H1 (cell line): ENCODE results near the gene SLC35F3. TPM values are rescaled to one million over a fixed set of nuclear protein-coding genes. Genes with fewer than 3 reads are reported as not detected.

Experiments
- CTCF ChIA-PET: fragments of 300-600 bp; sonication (Branson Sonifier 250); formaldehyde crosslinking; loops from one replicate; lab custom pipeline; 2021; ENCODE audit not compliant: partially characterized antibody; lab: Charles Lee
- POLR2A ChIA-PET: fragments of 300-600 bp; sonication (Branson Sonifier 250); formaldehyde crosslinking; loops from one replicate; lab custom pipeline; 2021; ENCODE audit warnings: inconsistent platforms; ENCODE audit not compliant: partially characterized antibody; lab: Charles Lee
- DNase-seq, 2 experiments: peaks; one replicate each; pipeline versions ENCODE4 v3.0.0 to v3.0.0-alpha.2; 2010 to 2022; ENCODE audit warnings: low spot score in 2 of 2, low read depth in 1 of 2, mixed read lengths in 1 of 2
- FAIRE-seq: peaks from 2 replicates; lab custom pipeline; 2011; peaks lifted over from hg19 to GRCh38; lab: Jason Lieb, UNC
- H2AFZ ChIP-seq: 2 replicates; pipeline ENCODE4 v1.8.1; 2012; ENCODE audit warnings: low read length, inconsistent platforms
- H2AK5ac ChIP-seq: 2 replicates; pipeline ENCODE4 v1.6.1; 2013; ENCODE audit warnings: low read depth, low read length
- H2BK120ac ChIP-seq: replicated peaks from 2 replicates; pipeline ENCODE3; 2013; ENCODE audit warnings: low read depth, low read length, inconsistent platforms
- H2BK12ac ChIP-seq: 2 replicates; pipeline ENCODE4 v1.6.1; 2013; ENCODE audit warnings: low read depth, low read length
- H2BK15ac ChIP-seq: 2 replicates; pipeline ENCODE4 v1.6.1; 2013; ENCODE audit warnings: low read length
- H2BK20ac ChIP-seq: 2 replicates; pipeline ENCODE4 v1.6.1; 2013; ENCODE audit warnings: low read length
- H2BK5ac ChIP-seq: 2 replicates; pipeline ENCODE4 v1.6.1; 2013; ENCODE audit warnings: low read depth, low read length
- H3K14ac ChIP-seq: 2 replicates; pipeline ENCODE4 v1.6.1; 2013; ENCODE audit warnings: inconsistent platforms; ENCODE audit not compliant: insufficient read length
- H3K18ac ChIP-seq: 2 replicates; pipeline ENCODE4 v1.6.1; 2013; ENCODE audit warnings: low read length; ENCODE audit errors: extremely low read depth
- H3K23ac ChIP-seq: 2 replicates; pipeline ENCODE4 v1.6.1; 2013; ENCODE audit warnings: inconsistent platforms; ENCODE audit not compliant: insufficient read length
- H3K23me2 ChIP-seq: 2 replicates; pipeline ENCODE4 v1.6.1; 2013; ENCODE audit warnings: low read depth, low read length
- H3K27ac ChIP-seq: 2 replicates; pipeline ENCODE4 v1.6.1; 2011; ENCODE audit warnings: low read depth, low read length, inconsistent platforms
- H3K27me3 ChIP-seq, 4 experiments: replicated peaks in 1 of 4; 1 replicate in 1 of 4; 2 replicates in 3 of 4; pipeline versions ENCODE4 v1.6.1 to v1.8.1; 2011 to 2013; ENCODE audit warnings: low read length in 3 of 4, mild to moderate bottlenecking in 3 of 4, inconsistent platforms in 2 of 4, mixed read lengths in 2 of 4, moderate library complexity in 1 of 4; ENCODE audit not compliant: control insufficient read depth in 3 of 4, insufficient read depth in 3 of 4; ENCODE audit errors: extremely low read depth in 1 of 4
- H3K36me3 ChIP-seq, 4 experiments: 2 replicates each; pipeline versions ENCODE4 v1.6.1 to v1.8.1; 2011 to 2013; ENCODE audit warnings: mild to moderate bottlenecking in 4 of 4, low read length in 3 of 4, moderate library complexity in 2 of 4, control low read depth in 1 of 4, inconsistent platforms in 1 of 4; ENCODE audit not compliant: insufficient read depth in 4 of 4, control insufficient read depth in 2 of 4
- H3K4ac ChIP-seq: replicated peaks from 2 replicates; pipeline ENCODE3; 2013; ENCODE audit warnings: low read length, low read depth, mixed read lengths, inconsistent platforms; ENCODE audit not compliant: insufficient read length
- H3K4me1 ChIP-seq, 4 experiments: replicated peaks in 1 of 4; 1 replicate in 1 of 4; 2 replicates in 3 of 4; pipeline versions ENCODE4 v1.6.1 to v1.8.1; 2011 to 2013; ENCODE audit warnings: low read length in 3 of 4, inconsistent platforms in 2 of 4, mixed read lengths in 1 of 4; ENCODE audit not compliant: insufficient read depth in 4 of 4, control insufficient read depth in 3 of 4
- H3K4me2 ChIP-seq, 2 experiments: 2 replicates each; pipeline versions ENCODE4 v1.6.1 to v1.8.1; 2011 to 2013; ENCODE audit warnings: low read depth in 2 of 2, low read length in 2 of 2, control low read depth in 1 of 2, inconsistent platforms in 1 of 2, mild to moderate bottlenecking in 1 of 2; ENCODE audit not compliant: insufficient read depth in 1 of 2
- H3K4me3 ChIP-seq, 4 experiments: fragments of 200-600, 300-600 bp in 1 of 4; sonication (generic), shearing (Covaris generic), sonication (Bioruptor Twin) in 1 of 4; 2 replicates each; pipeline versions ENCODE4 v1.5.1 to v1.8.1; 2011 to 2016; ENCODE audit warnings: low read length in 4 of 4, low read depth in 3 of 4, control low read depth in 2 of 4, inconsistent platforms in 2 of 4, mild to moderate bottlenecking in 2 of 4, mixed read lengths in 1 of 4, moderate library complexity in 1 of 4; ENCODE audit not compliant: insufficient read depth in 2 of 4; ENCODE audit errors: extremely low read depth in 1 of 4
- H3K56ac ChIP-seq: replicated peaks from 2 replicates; pipeline ENCODE3; 2013; ENCODE audit warnings: low read depth, mild to moderate bottlenecking, mixed read lengths, low read length, inconsistent platforms; ENCODE audit not compliant: insufficient read length
- H3K79me1 ChIP-seq: 2 replicates; pipeline ENCODE4 v1.6.1; 2013; ENCODE audit warnings: low read depth, low read length, control low read depth
- H3K79me2 ChIP-seq, 2 experiments: 2 replicates each; pipeline versions ENCODE4 v1.6.1 to v1.8.1; 2012 to 2013; ENCODE audit warnings: low read length in 2 of 2, mild to moderate bottlenecking in 2 of 2, inconsistent platforms in 1 of 2; ENCODE audit not compliant: insufficient read depth in 2 of 2, control insufficient read depth in 1 of 2
- H3K9ac ChIP-seq, 4 experiments: replicated peaks in 1 of 4; 1 replicate in 1 of 4; 2 replicates in 3 of 4; pipeline versions ENCODE4 v1.6.1 to v1.8.1; 2011 to 2013; ENCODE audit warnings: low read depth in 3 of 4, low read length in 3 of 4, control low read depth in 2 of 4, mild to moderate bottlenecking in 2 of 4, moderate library complexity in 2 of 4, inconsistent platforms in 1 of 4; ENCODE audit errors: extremely low read depth in 1 of 4
- H3K9me3 ChIP-seq, 2 experiments: 2 replicates each; pipeline versions ENCODE4 v1.6.1 to v1.8.1; 2012 to 2013; ENCODE audit warnings: mild to moderate bottlenecking in 2 of 2, moderate library complexity in 2 of 2, control low read depth in 1 of 2, inconsistent platforms in 1 of 2, low read depth in 1 of 2, low read length in 1 of 2, mixed read lengths in 1 of 2; ENCODE audit not compliant: insufficient read depth in 2 of 2
- H4K20me1 ChIP-seq, 2 experiments: replicated peaks in 1 of 2; 2 replicates each; pipeline versions ENCODE3 to v1.8.1; 2011 to 2013; ENCODE audit warnings: inconsistent platforms in 2 of 2, low read length in 2 of 2, mild to moderate bottlenecking in 1 of 2; ENCODE audit not compliant: insufficient read depth in 2 of 2, control insufficient read depth in 1 of 2
- H4K5ac ChIP-seq: 2 replicates; pipeline ENCODE4 v1.6.1; 2013; ENCODE audit warnings: low read length, low read depth, mixed read lengths, inconsistent platforms; ENCODE audit not compliant: insufficient read length
- H4K8ac ChIP-seq: 2 replicates; pipeline ENCODE4 v1.8.0; 2013; ENCODE audit warnings: mild to moderate bottlenecking, moderate library complexity, low read length, inconsistent platforms; ENCODE audit not compliant: insufficient read depth; ENCODE audit errors: extremely low read depth
- H4K91ac ChIP-seq: replicated peaks from 2 replicates; pipeline ENCODE3; 2013; ENCODE audit warnings: low read length, mixed read lengths, inconsistent platforms; ENCODE audit not compliant: insufficient read length
- GTF2F1 ChIP-seq: IDR thresholded peaks from 2 replicates; pipeline ENCODE4 v1.6.1; 2012; ENCODE audit warnings: low read depth, low read length, improper control_type of control experiment, borderline replicate concordance
- RAD21 ChIP-seq, 2 experiments: IDR thresholded peaks in 1 of 2; conservative IDR thresholded peaks in 1 of 2; 2 replicates each; pipeline ENCODE4 v1.6.1; 2011; ENCODE audit warnings: low read depth in 2 of 2, low read length in 2 of 2, improper control_type of control experiment in 1 of 2, inconsistent platforms in 1 of 2, mild to moderate bottlenecking in 1 of 2, moderate library complexity in 1 of 2
- SUZ12 ChIP-seq: fragments of 200-600 bp; sonication (generic); IDR thresholded peaks from 2 replicates; pipeline ENCODE4 v1.6.1; 2012; ENCODE audit warnings: mild to moderate bottlenecking, inconsistent platforms, low read length, moderate library complexity, mixed read lengths
- TEAD4 ChIP-seq: IDR thresholded peaks from 2 replicates; pipeline ENCODE4 v1.6.1; 2012; ENCODE audit warnings: low read depth, low read length, inconsistent platforms, mixed read lengths
- USF2 ChIP-seq: IDR thresholded peaks from 2 replicates; pipeline ENCODE4 v1.6.1; 2011; ENCODE audit warnings: low read length, improper control_type of control experiment
- WGBS, 2 experiments: shearing (Covaris generic) in 1 of 2; methylation state at CpG; one replicate each; pipeline versions ENCODE4 v1.1.6 to v1.1.7; 2013 to 2015; ENCODE audit warnings: low lambda C conversion rate in 2 of 2, mixed read lengths in 2 of 2, inconsistent platforms in 1 of 2, low coverage in 1 of 2, missing lambda C conversion rate in 1 of 2; ENCODE audit not compliant: insufficient replicate concordance in 2 of 2, insufficient coverage in 1 of 2, insufficient read length in 1 of 2; ENCODE audit errors: extremely low coverage in 1 of 2, missing lambda C conversion rate in 1 of 2; 5-methylcytosine and 5-hydroxymethylcytosine counted together
- polyA plus RNA-seq, 7 experiments: library from polyadenylated mRNA; depleted of rRNA in 3 of 7; stranded (reverse) in 5 of 7; unstranded in 2 of 7; fragments of >200 nt in 5 of 7; fragments of 200-250 nt in 2 of 7; gene quantifications; 1 replicate in 5 of 7; 2 replicates in 1 of 7; 4 replicates in 1 of 7; pipeline versions ENCODE4 v1.2.1 to v1.2.3, GENCODE V29; 2011 to 2013; ENCODE audit warnings: missing spikeins in 2 of 7, mixed read lengths in 2 of 7
- total RNA-seq: library from RNA; stranded (reverse); fragmentation: NEBNext Ultra II Directional; extraction: Animal tissue kit (Norgen Biotek cat#: 25700); gene quantifications from 2 replicates; pipeline ENCODE4 v1.2.1, GENCODE V29; 2021
- TF ChIP-seq, protein P1 (sequence below), 3 experiments: IDR thresholded peaks; 1 replicate in 2 of 3; 2 replicates in 1 of 3; pipeline versions ENCODE4 v1.5.1 to v1.6.1; 2011; ENCODE audit warnings: low read length in 3 of 3, mild to moderate bottlenecking in 3 of 3, inconsistent platforms in 2 of 3, low read depth in 1 of 3, moderate library complexity in 1 of 3; ENCODE audit not compliant: insufficient read depth in 1 of 3; ENCODE audit errors: control extremely low read depth in 1 of 3

The SLC35F3 gene
- total and polyA plus RNA-seq, 2 of the 8 experiments (the other 6 are each of a cell fraction or from before 2014, with no cell fraction given): 0.78 to 1.2 TPM

DNA sequence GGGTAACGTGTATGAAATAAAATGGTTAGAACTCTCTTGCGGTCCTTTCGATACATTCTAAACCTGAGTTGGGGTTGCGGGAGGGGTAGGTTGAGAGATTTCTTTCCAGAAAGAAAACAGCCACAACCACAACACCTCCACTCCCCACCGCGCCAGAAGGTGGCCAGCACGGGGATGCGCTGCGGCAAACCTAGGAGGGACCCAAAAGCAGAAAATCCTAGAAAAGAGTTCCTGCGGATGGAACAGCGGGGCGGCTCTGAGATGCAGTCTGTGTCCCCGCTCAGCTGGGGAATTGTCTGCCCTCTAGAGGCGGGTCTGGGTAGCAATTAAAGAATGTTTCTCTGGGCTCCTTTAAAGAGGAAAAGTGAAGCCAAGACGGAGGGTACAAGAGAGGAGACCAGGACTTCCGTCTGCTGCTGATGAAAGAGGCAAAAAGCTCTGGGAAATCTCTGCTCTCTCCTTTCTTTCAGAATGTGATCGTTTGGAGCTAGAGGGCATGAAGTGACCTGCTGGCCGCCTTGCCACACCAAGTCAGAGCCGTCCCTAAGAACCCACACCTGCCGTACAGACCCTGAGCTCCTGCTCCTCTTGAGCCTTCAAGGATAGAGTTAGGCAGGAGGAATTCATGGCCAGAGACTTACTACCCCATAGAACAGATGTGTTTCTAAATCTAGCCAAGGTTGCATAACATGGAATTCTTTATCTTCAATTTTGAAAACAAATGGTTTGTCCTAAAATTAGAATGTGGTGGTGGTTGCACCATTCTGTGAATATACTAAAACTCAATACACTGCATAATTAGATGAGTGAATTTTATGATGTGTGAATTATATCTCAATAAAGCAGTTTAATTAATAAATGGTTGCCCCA, 422.3 kb downstream of the SLC35F3 start:
- Histone ChIP-seq H3K56ac (no peak overlapping the region), H3K9ac (no peak overlapping the region), H2BK15ac (no peak overlapping the region), H4K8ac (no peak overlapping the region; the same call in 1 of the 2 replicates), H3K79me1 (no peaks in the 10 kb centered on the region)
- ChIA-PET CTCF (interaction anchor here (0.6 to 9.1 kb wide), 30 partner anchors 8 to 215 kb away, joined by 3 to 146 read pairs (median 4); partner anchors contain the start of gene COA6), POLR2A (interaction anchor here (0.8 kb wide), 1 partner anchor 151 kb away, joined by 3 read pairs; no protein-coding TSS in a partner anchor)
- TF ChIP-seq, protein P1, sequence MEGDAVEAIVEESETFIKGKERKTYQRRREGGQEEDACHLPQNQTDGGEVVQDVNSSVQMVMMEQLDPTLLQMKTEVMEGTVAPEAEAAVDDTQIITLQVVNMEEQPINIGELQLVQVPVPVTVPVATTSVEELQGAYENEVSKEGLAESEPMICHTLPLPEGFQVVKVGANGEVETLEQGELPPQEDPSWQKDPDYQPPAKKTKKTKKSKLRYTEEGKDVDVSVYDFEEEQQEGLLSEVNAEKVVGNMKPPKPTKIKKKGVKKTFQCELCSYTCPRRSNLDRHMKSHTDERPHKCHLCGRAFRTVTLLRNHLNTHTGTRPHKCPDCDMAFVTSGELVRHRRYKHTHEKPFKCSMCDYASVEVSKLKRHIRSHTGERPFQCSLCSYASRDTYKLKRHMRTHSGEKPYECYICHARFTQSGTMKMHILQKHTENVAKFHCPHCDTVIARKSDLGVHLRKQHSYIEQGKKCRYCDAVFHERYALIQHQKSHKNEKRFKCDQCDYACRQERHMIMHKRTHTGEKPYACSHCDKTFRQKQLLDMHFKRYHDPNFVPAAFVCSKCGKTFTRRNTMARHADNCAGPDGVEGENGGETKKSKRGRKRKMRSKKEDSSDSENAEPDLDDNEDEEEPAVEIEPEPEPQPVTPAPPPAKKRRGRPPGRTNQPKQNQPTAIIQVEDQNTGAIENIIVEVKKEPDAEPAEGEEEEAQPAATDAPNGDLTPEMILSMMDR (IDR thresholded peaks at IDR 0.05; ENCODE audit: control extremely low read depth in 1 of 3, insufficient read depth in 1 of 3, low read depth in 1 of 3, low read length in 3 of 3): peak; percentile 73 to 85 (median 77)
- TF ChIP-seq USF2: no peak
- TF ChIP-seq GTF2F1: no peak
- peak; percentile 57 to 67 for TF ChIP-seq RAD21 (IDR thresholded peaks at IDR 0.05 in 1 of 2, conservative IDR thresholded peaks at IDR 0.05 in 1 of 2; ENCODE audit: low read depth in 2 of 2, low read length in 2 of 2)
- 0 out of 2 replicates have a peak, but pooled peaks have one; percentile 2 for TF ChIP-seq TEAD4
- TF ChIP-seq SUZ12: no peak
- TF ChIP-seq, all 59 proteins: peak for 3
- Histone ChIP-seq H2AK5ac (no peak overlapping the region), H3K27me3 (no peaks in the 10 kb centered on the region), H2BK20ac (no peak overlapping the region), H3K4me2 (peak overlapping the region; percentile 4 to 57; a peak in 3 of 4 replicates), H2BK120ac (no peak overlapping the region), H3K14ac (no peak overlapping the region), H3K4me1 (peaks cover 0 to 3% (median under 1%) of the 10 kb centered on the region in 4 experiments; a peak in 1 of 7 replicates), H2AFZ (peak overlapping the region; percentile 96), H4K5ac (no peak overlapping the region), H3K18ac (no peak overlapping the region), H3K23ac (no peak overlapping the region), H3K4ac (no peak overlapping the region), H2BK5ac (no peak overlapping the region), H3K79me2 (no peaks in the 10 kb centered on the region), H3K27ac (no peak overlapping the region), H3K9me3 (no peaks in the 10 kb centered on the region), H3K36me3 (no peaks in the 10 kb centered on the region), H3K4me3 (peak overlapping the region in 1 of 4 experiments; percentile 50; a peak in 1 of 8 replicates), H3K23me2 (no peaks in the 10 kb centered on the region), H4K20me1 (no peaks in the 10 kb centered on the region), H2BK12ac (no peak overlapping the region), H4K91ac (no peak overlapping the region)
- 36 to 100% methylated on average over 1 to 20 of the region's 20 CpGs for WGBS, 2 experiments
- FAIRE-seq (peak; percentile 66), DNase-seq (peak; percentile 41 to 88)
